Tibial nerve (tissue), 3 donors: ENCODE measurements around the gene FANCG.

Experiments
- CTCF ChIP-seq, 5 experiments: fragments of 200-600 bp in 3 of 5; fragments of 450-650 bp in 2 of 5; sonication (generic) in 3 of 5; IDR thresholded peaks; one replicate each; pipeline ENCODE4 v1.5.1; 2016 to 2019; ENCODE audit warnings: antibody characterized with exemption in 5 of 5, mild to moderate bottlenecking in 3 of 5, moderate library complexity in 2 of 5
- POLR2A ChIP-seq, 2 donors: fragments of 450-650 bp; IDR thresholded peaks; one replicate each; pipeline ENCODE4 v1.6.1; 2017; ENCODE audit warnings: antibody characterized with exemption in 2 of 2, mild to moderate bottlenecking in 2 of 2, moderate library complexity in 2 of 2

GRCh38 chr9:35116539-35116897 lies 36.8 kb upstream of the FANCG start:
- no peak for TF ChIP-seq POLR2A (IDR thresholded peaks at IDR 0.05)
- TF ChIP-seq CTCF (IDR thresholded peaks at IDR 0.05): no peak
